NCI-H2081 treated with DMSO at 0.1 percent for 48 hours (cell line): ENCODE data around the gene OLFML2A.
"Not testable (repeated sequence)": the region's sequence is repeated elsewhere in the genome, so short reads cannot be mapped to it uniquely, and the experiment has no call there.

Experiments used
- DNase-seq: peaks from one replicate; lab custom pipeline; 2025; lab: John Stamatoyannopoulos, UW

The OLFML2A gene

DNA sequence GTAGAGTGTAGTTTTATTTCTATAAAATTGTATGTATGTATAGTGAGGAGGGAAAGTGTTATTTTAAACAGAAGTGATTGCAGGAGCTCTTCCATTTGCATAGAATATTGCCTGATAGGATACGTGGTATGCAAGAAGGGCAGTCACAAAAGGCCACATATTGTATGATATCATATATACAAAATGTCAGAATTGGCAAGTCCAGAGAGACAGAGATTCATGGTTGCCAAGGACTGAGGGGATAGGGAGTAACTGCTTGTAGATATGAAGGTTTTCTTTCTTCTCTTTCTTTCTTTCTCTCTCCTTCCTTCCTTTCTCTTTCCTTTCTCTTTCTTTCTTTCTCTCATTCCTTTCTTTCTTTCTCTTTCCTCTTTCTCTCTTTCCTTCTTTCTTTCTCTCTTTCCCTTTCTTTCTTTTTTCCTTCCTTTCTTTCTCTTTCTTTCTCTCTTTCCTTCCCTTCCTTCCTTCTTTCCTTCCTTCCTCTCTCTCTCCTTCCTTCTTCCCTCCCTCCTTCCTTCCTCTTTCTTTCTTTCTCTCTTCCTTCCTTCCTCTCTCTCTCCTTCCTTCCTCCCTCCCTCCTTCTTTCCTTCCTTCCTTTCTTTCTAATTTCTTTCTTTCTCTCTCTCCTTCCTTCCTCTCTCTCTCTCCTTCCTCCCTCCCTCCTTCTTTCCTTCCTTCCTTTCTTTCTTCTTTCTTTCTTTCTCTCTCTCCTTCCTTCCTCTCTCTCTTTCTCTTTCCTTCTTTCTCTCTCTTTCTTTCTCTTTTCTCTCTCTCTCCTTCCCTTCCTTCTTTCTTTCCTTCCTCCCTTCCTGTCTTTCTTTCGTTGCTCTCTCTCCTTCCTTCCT, 51.8 kb downstream of the OLFML2A start:
- no peak for DNase-seq

DNA sequence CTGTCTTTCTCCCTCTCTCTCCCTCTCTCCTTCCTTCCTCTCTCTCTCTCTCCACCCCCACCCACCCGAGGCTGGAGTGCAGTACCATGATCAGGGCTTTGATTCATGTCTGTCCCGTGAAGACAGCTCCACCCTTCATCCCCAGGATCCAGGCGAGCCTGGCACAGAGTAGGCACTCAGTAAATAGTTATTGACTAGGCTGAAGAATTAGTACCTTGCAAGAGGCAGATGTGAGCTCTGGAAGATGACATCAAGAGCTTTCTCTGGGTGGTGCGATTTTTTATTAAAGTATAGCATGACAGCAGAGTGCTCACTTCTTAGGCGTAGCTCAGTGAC, 52.4 kb downstream of the OLFML2A start:
- DNase-seq = no peak

DNA sequence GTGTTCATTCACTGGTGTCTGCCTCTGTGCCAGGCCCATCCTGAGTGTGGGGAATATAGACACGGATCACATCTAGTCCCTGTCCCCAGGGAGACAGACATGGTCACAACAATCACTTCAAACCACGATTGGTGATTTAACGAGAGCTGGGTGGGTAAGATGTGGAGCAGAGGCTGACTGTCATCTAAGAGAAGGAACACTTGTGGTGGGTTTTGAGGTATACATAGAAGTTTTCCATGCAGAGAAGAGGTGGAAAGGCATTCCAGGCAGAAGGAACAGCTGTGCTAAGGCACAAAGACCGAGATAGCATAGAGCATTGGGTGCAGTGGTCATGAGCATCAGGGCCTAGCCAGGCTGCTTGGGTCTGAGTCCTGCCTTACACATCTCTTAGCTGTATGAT, 53.7 kb downstream of the OLFML2A start:
- DNase-seq = no peak

DNA sequence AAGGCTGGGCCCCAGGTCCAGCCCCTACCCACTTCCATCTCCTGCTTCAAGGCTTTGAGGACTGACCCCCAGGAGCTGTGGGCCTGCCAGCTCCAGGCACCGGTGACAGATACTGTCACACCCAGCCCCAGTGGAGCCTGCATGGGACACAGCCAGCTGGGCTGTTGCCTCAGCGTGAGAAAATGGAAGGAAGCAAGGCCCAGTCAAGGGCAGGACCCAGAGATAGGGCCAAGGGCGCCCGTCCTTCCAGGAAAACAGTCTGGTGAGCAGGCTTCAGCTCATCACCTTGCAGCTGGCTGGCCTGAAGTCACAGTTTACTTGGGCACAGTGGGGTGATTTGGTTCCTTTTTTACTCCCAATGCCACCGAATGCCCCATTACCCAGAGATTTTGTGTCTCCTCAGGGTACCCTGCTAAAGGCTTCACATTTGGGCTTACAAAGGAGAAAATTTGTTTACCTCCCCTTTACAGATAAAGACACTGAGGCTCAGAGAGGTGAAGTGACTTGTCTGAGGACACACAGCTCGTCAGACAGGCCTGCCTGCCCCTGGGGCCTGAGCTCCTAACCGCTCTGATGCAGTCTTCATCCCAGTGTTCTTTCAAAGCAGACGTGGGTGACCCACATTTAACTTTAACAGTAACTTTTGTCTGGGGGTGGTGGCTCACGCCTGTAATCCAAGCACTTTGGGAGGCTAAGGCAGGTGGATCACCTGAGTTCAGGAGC, 54.9 kb downstream of the OLFML2A start:
- DNase-seq = no peak

DNA sequence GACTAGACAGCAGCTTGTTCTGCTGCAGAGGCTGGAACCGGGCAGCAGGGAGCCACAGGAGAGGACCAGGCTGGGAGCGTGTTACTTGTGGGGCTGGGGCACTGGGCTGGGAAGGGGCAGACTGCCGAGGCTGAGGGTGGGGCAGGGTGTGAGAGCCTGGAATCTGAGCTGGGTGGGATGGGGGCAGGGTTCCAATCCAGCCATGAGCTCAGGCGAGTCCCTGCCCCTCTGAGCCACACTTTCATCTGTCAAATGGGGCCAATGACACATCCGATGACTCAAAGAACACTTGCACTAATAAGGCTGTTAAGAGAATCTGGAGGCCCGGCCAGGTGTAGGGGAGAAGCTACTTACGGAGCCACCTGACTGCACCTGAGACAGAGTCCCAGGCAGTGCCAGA, 57.7 kb downstream of the OLFML2A start:
- DNase-seq = no peak

DNA sequence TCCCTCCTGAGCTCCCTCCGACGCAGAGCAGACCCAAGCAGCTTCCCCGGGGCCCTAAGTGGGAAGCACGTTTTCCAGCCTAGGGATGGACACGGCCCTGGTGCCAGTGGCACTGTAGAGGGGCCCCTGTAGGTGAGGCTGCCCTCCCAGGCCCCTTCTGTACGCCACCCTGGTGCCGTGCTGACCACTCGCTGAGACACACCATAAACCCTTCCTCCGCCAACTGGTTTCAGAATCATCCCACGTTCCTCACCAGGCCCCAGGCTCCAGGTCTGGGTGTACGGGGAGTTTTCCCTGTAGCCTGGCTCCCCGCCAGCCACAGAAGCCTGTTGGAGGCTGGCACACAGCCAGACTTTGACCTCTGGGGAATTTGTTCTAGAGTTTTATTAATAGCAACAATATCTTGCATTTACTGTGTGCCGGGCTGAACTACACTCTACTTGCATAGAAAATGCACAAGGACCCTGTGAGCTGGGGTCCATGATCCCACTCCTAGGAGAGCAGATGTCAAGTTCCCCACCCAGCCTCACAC, 58.2 kb downstream of the OLFML2A start:
- DNase-seq = no peak

DNA sequence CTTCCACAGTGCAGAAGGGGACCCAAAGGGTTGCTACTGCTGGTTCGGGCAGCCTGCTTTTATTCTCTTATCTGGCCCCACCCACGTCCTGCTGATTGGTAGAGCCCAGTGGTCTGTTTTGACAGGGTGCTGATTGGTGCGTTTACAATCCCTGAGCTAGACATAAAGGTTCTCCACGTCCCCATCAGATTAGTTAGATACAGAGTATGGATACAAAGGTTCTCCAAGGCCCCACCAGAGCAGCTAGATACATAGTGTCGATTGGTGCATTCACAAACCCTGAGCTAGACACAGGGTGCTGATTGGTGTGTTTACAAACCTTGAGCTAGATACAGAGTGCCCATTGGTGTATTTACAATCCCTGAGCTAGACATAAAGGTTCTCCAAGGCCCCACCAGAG, 61.2 kb downstream of the OLFML2A start:
- not testable (repeated sequence) for DNase-seq

DNA sequence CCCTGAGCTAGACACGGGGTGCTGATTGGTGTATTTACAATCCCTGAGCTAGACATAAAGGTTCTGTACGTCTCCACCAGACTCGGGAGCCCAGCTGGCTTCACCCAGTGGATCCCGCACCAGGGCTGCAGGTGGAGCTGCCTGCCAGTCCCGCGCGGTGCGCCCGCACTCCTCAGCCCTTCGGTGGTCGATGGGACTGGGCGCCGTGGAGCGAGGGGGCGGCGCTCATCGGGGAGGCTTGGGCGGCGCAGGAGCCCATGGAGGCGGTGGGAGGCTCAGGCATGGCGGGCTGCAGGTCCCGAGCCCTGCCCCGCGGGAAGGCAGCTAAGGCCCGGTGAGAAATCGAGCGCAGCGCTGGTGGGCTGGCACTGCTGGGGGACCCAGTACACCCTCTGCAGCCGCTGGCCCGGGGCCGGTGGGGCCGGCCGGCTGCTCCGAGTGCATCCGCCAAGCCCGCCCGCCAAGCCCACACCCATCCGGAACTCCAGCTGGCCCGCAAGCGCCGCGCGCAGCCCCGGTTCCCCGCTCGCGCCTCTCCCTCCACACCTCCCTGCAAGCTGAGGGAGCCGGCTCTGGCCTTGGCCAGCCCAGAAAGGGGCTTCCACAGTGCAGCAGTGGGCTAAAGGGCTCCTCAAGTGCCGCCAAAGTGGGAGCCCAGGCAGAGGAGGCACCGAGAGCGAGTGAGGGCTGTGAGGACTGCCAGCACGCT, 61.8 kb downstream of the OLFML2A start:
- not testable (repeated sequence) for DNase-seq

DNA sequence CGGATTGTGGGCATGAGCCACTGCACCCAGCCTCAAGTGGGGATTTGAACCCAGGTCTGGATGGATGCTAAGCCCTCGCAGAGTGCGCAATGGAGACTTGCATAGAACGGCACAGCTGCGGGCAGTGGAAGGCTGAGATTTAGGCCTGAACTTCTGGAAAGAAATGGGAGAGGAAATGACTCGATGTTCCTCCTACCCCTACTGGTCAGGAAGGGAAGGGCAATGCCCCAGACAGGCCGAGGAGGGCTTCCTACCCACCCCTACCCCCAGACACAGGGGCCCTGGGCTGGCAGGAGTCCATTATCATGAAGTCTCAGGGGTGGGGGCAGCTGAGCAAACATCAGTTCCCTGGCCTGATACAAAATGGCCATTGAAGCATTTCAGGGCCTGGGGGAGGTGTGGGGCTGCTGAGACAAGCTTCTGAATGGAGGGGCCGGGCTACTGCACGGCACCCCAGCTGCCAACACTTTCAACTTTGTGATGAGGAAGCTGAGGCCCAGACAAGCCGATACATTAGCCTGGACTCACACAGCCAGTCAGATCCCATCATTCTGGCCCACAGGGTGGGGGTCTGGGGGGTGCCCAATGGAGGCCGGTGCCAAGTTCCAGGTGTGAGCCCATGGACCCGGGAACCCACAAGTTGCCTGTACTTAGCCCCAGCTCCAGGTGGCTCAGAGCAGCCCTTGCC, 62.8 kb downstream of the OLFML2A start:
- no peak for DNase-seq

DNA sequence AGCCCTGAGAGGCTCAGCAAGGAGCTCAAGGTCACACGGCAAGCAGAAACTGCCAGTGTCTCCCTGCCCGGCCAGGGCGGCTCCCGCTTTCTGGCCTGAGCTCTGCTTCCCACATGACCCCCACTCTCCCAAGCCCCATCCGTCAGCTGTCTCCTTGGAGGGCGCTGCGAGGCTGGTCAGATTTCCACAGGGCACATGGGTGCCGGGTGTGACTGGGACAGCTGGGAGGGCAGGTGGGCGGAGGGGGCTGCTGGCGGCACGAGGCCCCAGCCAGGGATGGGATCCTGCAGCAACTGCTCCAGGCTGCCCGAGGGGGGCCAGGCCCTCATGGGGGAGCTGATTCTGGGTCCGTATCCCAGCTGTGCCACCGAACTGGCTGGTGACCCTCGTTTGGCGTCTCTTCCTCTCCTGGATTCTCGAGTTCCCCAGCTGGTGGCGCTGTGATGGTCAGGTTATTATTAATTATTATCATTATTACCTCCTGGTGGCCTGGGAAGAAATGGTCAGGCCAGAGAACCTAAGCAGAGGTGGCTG, 63.4 kb downstream of the OLFML2A start:
- DNase-seq = no peak

DNA sequence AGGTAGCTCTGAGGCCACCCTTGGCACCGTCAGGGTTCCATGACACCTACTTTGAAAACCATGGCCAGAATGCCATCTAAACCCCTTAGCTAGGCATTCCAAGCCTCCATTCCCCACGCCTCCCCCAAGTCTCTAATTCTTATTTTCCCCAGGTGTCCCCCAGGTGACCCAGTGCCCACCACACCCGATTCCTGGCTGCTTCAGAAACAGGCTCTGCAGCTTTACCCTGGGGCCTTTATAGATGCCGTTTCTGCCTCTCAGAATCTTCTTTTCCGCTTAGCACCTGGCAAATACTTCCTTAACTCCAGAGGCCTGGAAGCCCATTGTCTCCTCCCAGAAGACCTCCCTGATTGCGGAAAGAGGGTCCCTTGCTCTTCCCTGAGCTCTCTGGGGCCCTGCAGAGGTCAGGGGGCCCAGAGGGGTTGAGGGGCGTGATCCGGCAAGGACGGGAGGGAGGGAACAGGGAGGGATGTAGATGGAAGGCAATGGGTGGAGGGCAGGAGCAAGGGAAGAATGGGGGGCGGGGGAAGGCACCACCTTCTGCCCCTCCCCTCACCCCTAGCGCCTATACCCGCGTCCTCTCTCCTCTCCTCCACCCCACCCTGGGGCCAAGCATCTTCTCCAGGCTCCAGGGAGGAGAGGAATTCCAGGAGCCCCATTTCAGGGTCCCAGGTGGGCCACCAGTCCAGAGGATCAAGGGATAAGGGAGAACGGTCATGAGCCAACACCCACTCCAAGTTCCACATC, 64.3 kb downstream of the OLFML2A start:
- DNase-seq = no peak

DNA sequence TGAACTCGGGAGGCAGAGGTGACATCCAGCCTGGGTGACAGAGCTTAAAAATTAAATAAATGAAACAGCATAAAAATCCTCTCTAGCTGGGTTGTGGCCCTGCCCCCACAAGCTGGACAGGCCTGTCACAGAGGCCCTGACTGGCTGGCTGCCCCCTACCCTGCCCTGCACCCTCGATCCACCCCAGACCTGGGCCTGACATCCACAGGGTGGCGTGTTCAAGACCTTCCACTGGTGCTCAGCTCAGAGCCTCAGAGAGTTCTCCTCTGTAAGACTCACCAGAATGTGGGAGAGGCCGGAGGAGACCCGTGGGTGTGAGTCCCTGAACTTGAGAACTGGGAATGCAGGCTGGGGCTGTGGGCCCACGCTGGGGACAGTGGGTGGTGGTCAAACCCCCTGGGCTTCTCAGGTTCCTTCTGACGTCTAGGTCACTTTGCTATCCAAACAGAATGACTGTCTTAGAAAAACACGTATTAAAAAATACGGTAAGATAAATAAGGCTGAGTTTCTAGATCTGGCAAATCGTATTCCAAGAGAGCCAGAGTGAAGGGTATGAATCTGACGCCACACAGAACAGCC, 66.6 kb downstream of the OLFML2A start:
- DNase-seq = no peak

DNA sequence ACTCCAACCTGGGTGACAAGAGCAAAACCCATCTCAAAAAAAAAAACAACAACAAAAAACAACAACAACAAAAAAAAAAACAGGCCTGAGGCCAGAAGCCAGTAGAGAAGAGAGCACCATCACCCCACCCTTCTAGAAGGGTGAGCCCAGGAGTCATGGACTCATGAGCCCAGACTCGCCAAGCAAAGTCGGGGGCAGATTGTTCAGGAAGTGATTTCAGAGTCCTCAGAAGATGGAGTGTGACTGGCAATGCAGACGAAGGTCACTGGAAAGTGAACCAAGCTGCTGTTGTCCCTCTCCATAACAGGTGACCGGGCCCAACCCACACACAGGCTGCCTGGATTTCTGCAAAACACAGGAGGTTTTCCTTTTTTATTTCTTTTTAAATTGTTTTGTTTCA, 67.4 kb downstream of the OLFML2A start:
- DNase-seq = no peak

DNA sequence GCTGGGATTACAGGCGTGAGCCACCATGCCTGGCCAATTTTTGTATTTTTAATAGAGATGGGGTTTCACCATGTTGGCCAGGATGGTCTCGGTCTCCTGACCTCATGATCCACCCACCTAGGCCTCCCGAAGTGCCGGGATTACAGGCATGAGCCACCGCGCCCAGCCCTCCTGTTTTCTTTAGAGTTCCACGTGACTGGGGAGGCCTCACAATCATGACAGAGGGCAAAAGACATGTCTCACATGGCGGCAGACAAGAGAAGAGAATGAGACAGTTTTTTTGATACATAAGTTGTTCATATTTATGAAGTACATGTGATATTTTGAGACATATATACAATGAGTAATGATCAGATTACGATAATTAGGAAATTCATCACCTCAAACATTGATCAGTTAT, 69.5 kb downstream of the OLFML2A start:
- DNase-seq = not testable (repeated sequence)

DNA sequence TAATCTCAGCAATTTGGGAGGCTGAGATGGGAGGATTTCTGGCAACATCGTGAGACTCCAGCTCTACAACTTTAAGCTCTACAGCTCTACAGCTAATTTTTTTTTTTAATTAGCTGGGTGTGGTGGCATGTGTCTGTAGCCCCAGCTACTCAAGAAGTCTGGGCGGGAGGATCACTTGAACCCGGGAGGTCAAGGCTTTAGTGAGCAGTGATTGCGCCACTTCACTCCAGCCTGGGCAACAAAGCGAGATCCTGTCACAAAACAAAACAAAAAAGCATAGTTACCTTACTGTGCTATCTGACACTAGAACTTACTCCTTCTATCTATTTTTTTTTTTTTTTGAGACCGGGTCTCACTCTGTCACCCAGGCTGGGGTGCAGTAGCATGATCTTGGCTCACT, 70.0 kb downstream of the OLFML2A start:
- DNase-seq = no peak

DNA sequence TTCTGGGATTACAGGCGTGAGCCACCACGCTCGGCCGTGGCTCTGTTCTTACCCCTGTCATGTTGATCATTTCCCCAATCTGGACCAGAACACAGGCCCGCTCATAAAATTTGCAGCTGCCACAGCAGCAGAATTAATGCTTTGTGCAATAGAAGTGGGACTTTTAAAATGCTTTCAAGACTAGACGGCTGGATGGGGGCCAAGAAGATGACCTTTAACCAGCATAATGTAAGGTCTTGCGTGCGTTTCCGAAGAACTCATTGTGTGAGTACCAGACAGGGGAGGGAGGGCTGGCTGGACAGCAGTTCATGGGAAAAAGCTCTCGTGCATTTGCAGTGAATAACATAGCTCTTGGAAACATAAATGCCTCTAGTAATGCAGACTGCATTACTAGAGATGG, 72.9 kb downstream of the OLFML2A start:
- no peak for DNase-seq

DNA sequence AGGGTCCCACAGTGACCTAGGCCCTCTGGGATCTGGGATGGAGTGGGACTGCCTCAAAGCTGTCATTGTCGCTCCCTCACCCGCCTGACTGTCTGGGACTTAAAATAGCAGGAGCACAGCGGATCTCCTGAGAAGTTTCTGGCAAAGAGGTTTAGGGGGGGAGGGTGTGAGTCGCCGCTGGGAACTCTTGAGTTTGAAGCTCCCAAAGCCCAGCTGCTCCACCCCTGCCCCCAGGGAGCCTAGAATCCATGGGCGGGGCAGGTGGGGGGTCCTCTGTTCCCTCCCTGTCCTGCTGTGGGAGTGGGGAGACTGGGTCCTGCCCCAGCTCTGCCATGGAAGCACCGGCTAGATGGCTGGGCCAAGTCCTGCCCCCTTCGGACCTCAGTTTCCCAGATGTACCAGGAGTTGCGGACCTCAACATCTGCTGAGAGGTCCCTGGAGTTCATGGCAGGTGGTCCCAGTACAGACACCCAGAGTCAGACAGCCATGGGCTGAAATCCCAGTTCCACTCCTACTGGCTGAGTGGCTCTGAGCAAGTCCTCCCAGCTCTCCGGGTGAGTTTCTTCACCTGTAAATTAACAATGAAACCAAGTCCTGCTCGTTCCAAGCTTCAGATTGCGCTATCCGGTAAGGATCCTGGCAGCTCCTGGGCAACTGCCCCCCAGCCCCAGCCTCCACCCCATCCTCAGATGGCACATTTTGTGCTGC, 75.3 kb downstream of the OLFML2A start:
- DNase-seq = no peak

DNA sequence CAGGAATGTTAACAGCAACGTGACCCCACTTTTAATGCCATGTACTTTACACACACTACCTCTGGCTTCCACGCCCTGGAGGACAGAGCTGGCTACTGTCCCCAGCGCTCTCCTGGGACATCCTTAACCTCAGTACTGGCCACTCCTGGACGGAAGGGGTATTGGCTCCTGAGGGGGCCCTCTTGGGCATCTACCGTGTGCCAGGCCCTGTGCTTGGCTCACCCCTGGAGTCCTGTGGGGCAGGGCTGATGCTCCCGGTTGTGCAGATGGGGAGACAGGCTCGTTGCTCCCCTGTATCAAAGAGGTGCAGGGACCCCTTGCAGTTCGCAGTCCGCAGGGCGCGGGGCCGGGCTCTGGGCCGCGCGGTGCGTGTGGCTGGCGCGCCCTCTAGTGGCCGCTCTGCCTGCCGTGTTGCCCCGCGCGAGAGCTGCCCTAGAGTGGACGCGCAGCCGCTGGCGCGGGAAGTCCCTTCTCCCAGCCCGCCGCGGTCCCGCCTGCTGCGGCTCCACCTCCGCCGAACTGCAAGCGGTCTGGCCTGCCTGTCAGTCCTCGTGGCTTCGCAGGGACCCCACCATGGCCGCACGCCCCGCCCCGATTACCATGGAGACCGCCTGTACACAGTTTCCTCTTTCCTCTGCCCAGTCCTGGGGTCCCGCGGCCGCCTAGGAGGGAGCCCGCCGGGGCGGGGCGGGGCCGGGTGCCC, 76.0 kb downstream of the OLFML2A start, which contains the start of gene WDR38:
Gene WDR38, plus strand, starts transcription at position 632 of the 703 bp plus-strand sequence. CDS start 72 bp downstream, outside the sequence.
- no peak for DNase-seq

DNA sequence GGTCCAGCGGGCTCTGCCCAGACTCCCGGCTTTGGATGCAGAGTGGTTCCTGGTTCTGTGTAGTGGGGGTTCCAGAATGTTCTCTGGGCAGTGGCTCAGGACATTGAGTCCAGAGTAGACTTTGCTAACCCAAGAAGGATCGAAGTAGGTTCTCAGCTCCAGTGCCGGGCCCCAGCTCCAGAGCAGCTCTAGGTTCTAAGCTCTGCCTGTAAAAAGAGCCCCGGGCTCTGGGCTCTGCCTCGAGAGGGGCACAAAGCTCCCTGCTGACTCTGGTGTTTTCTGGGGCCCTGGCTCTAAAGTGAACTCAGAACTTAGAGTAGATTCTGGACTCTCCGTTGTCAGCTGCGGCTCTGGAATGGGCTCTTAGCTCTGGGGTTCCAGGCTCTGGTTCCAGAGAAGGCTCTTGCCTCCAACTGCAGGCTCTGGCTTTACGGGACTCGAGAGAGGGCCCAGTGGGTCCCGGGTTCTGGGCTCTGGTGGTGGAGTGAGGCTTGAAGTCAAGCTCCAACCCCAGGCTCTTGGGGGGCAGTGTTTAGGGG, 76.7 kb downstream of the OLFML2A start:
- DNase-seq = no peak
